Measurements from ENCODE around the gene CBFA2T3. TPM values are rescaled to one million over a fixed set of nuclear protein-coding genes. Genes with fewer than 3 reads are reported as not detected.

CBFA2T3 gene
- total RNA-seq, result 10 to 100 TPM in 1 of 4 donors, 1 to 10 TPM in 3; 4.0 to 18.5 (median 5.5) TPM

DNA sequence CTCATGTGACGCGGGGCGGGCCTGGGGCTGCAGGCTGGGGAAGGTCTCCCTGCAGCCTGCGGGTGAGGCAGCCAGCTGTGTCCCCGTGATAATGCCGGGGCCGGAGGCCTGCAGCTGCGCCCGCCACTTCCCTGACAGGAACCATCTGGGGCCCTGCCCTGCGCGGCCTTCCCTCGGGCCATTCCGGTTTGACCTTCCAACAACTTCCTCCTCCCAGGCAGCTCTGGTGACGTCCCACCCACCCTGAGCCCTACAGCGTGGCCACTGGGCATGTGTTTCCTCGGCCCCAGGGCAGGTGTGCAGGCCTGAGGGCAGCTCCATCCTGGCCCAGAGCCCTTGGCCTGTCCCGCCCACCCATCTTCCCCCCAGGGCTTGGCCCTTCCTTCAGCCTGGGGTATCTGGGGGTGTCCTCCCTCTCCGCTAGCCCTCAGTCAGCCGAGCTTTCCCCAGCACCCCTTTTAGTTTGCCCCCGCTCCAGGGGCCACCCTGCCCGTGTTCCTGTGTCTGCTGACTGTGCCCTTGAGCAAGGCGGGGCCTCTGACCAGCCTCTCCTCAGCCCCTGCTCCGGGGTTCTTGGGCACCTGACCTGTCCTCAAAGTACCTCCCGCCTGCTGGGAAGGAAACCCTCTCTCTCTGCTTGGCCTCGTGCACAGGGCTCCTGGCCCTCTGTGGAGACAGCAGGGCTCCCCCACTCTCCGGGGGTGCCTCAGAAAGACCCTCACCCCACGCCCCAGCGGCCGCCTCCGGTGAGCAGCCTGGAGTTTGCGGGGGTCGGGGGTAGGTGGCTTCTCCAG lies at the start of gene CBFA2T3:
Gene CBFA2T3 (minus strand): TSS at position 190 of the 794 bp plus-strand sequence. CDS start 400 bp downstream, outside the sequence.
- intact Hi-C loops (cut with DNase I; ENCODE audit: low total_unique reads), result no loop called here
- Histone ChIP-seq H3K27me3 (peaks cover 30% of the 10 kb centered on the region), H3K36me3 (no peaks in the 10 kb centered on the region), H3K9me3 (no peaks in the 10 kb centered on the region), H3K4me1 (peaks cover 0 to 21% (median 6%) of the 10 kb centered on the region in 4 donors), H3K4me3 (peak within 1 kb of the TSS in 2 of 4 donors; percentile 2 to 31), H3K27ac (peak within 1 kb of the TSS; percentile 35 to 57 (median 51))
- in situ Hi-C loops (cut with MboI; ENCODE audit: low pct_ligation_motif_present in 1 of 4, low pct_unique_long_range_greater_than_20kb in 1 of 4, low sequenced_read_pairs in 3 of 4), result no loop called here
- WGBS, 2 donors (ENCODE audit: low coverage in 1 of 2), result 43% methylated on average over 21 of the region's 32 CpGs; no CpG with 5 or more reads in 1 of the 2 donors
- DNase-seq, result peak; percentile 79
- TF ChIP-seq POLR2A (IDR thresholded peaks at IDR 0.05) (no peak), POLR2AphosphoS5 (IDR thresholded peaks at IDR 0.05) (peak; percentile 66 to 78 (median 75)), EP300 (IDR thresholded peaks at IDR 0.05; ENCODE audit: low read depth) (no peak), CTCF (IDR thresholded peaks at IDR 0.05) (no peak)

GRCh38 chr16:89026121-89026612 lies 49.2 kb upstream of the CBFA2T3 start:
- in situ Hi-C loops (cut with MboI; ENCODE audit: low pct_ligation_motif_present in 1 of 4, low pct_unique_long_range_greater_than_20kb in 1 of 4, low sequenced_read_pairs in 3 of 4) (no loop called here), intact Hi-C loops (cut with DNase I; ENCODE audit: low total_unique reads) (no loop called here)
- H3K4me3 ChIP-seq, result no peak overlapping the region
- H3K27me3 ChIP-seq, result peaks cover 15% of the 10 kb centered on the region
- no peaks in the 10 kb centered on the region for H3K4me1 ChIP-seq
- H3K36me3 ChIP-seq, result no peaks in the 10 kb centered on the region
- no peak for DNase-seq
- TF ChIP-seq CTCF (IDR thresholded peaks at IDR 0.05), result no peak
- H3K9me3 ChIP-seq, result peaks cover 0 to 3% of the 10 kb centered on the region in 2 donors
- 36 to 57% methylated on average over 5 of the region's 5 CpGs for whole genome bisulfite sequencing, 2 donors (ENCODE audit: low coverage in 1 of 2)
- no peak overlapping the region for H3K27ac ChIP-seq

- Histone ChIP-seq H3K4me3 (no peak overlapping the region), H3K4me1 (no peaks in the 10 kb centered on the region), H3K27ac (no peak overlapping the region), H3K9me3 (no peaks in the 10 kb centered on the region), H3K36me3 (no peaks in the 10 kb centered on the region), H3K27me3 (peaks cover 16% of the 10 kb centered on the region)
- DNase-seq, result no peak
- WGBS, 2 donors (ENCODE audit: low coverage in 1 of 2), result 86 to 90% methylated on average over 4 of the region's 4 CpGs
- intact Hi-C loops (cut with DNase I; ENCODE audit: low total_unique reads), result no loop called here
- in situ Hi-C loops (cut with MboI; ENCODE audit: low pct_ligation_motif_present in 1 of 4, low pct_unique_long_range_greater_than_20kb in 1 of 4, low sequenced_read_pairs in 3 of 4), result no loop called here
- TF ChIP-seq CTCF (IDR thresholded peaks at IDR 0.05), result no peak
- no peak for TF ChIP-seq EP300 (IDR thresholded peaks at IDR 0.05; ENCODE audit: low read depth)
- TF ChIP-seq POLR2A (IDR thresholded peaks at IDR 0.05), result no peak
- TF ChIP-seq POLR2AphosphoS5 (IDR thresholded peaks at IDR 0.05), result no peak
These were observed 48.6 kb upstream of the CBFA2T3 start for GRCh38 chr16:89025636-89026035.

GRCh38 chr16:89024546-89025060 lies 47.6 kb upstream of the CBFA2T3 start:
- H3K4me1 ChIP-seq, result no peaks in the 10 kb centered on the region
- intact Hi-C loops (cut with DNase I; ENCODE audit: low total_unique reads) (no loop called here), in situ Hi-C loops (cut with MboI; ENCODE audit: low pct_ligation_motif_present in 1 of 4, low pct_unique_long_range_greater_than_20kb in 1 of 4, low sequenced_read_pairs in 3 of 4) (no loop called here)
- TF ChIP-seq POLR2A (IDR thresholded peaks at IDR 0.05) (no peak), POLR2AphosphoS5 (IDR thresholded peaks at IDR 0.05) (no peak), EP300 (IDR thresholded peaks at IDR 0.05; ENCODE audit: low read depth) (no peak), CTCF (IDR thresholded peaks at IDR 0.05) (no peak)
- H3K27ac ChIP-seq, result no peak overlapping the region
- no peak for DNase-seq
- H3K4me3 ChIP-seq, result no peak overlapping the region
- WGBS, 2 donors (ENCODE audit: low coverage in 1 of 2), result 81 to 86% methylated on average over 5 to 11 of the region's 11 CpGs
- H3K36me3 ChIP-seq, result no peaks in the 10 kb centered on the region
- peaks cover 24% of the 10 kb centered on the region for H3K27me3 ChIP-seq
- no peaks in the 10 kb centered on the region for H3K9me3 ChIP-seq
